ENCODE results near the gene PLXNA2. TPM values are rescaled to one million over a fixed set of nuclear protein-coding genes. Genes with fewer than 3 reads are reported as not detected.

The PLXNA2 gene
- total RNA-seq, 2 donors from 2014 or later, result 7.3 to 8.9 TPM

DNA sequence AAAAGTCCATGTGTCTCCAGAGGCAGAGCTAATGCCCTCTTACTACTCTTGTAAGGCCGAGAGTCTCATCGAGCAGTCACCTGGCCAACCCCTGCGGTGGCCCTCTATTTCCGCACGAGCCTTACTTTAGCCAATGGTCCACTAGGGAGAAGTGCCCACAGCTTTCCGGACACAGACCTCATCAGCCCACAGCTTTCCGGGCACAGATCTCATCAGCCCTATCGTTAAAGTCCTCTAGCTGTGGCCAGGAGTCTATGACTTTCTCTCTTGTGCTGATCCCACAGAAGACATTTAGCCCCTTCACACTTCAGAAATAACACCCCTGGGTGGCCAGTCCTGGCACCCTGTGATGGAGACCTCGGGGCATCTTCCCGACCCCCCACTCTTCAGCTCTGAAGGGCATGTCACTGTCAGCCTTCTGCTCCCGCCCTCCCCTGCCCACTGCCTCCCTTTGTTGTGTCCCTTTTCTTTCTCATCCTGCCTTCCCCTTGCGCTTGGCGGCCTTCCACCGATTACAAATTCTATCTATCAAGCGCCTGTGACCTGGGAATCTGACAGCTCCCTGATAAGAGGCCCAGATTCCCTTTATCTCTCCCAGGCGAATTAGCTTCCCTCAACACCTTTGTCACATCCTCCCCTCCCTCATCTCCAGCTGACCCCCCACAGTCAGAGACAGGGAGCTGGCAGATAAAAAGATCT, 161.0 kb downstream of the PLXNA2 start:
- no peak overlapping the region for H3K4me3 ChIP-seq
- no peaks in the 10 kb centered on the region for H3K36me3 ChIP-seq
- H3K9me3 ChIP-seq, result no peaks in the 10 kb centered on the region
- H3K27ac ChIP-seq, result no peak overlapping the region
- H3K4me1 ChIP-seq (replicated peaks), result no peaks in the 10 kb centered on the region
- intact Hi-C loops (cut with DNase I), result no loop called here
- no peak for DNase-seq (ENCODE audit: low spot score)
- H3K27me3 ChIP-seq (replicated peaks; ENCODE audit: insufficient read depth), result no peaks in the 10 kb centered on the region
- WGBS, result 92% methylated on average over 16 of the region's 16 CpGs
- no peak for TF ChIP-seq POLR2AphosphoS5 (IDR thresholded peaks at IDR 0.05)
- TF ChIP-seq, protein P1, sequence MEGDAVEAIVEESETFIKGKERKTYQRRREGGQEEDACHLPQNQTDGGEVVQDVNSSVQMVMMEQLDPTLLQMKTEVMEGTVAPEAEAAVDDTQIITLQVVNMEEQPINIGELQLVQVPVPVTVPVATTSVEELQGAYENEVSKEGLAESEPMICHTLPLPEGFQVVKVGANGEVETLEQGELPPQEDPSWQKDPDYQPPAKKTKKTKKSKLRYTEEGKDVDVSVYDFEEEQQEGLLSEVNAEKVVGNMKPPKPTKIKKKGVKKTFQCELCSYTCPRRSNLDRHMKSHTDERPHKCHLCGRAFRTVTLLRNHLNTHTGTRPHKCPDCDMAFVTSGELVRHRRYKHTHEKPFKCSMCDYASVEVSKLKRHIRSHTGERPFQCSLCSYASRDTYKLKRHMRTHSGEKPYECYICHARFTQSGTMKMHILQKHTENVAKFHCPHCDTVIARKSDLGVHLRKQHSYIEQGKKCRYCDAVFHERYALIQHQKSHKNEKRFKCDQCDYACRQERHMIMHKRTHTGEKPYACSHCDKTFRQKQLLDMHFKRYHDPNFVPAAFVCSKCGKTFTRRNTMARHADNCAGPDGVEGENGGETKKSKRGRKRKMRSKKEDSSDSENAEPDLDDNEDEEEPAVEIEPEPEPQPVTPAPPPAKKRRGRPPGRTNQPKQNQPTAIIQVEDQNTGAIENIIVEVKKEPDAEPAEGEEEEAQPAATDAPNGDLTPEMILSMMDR (IDR thresholded peaks at IDR 0.05), result no peak
- no peak for TF ChIP-seq POLR2A (IDR thresholded peaks at IDR 0.05)

DNA sequence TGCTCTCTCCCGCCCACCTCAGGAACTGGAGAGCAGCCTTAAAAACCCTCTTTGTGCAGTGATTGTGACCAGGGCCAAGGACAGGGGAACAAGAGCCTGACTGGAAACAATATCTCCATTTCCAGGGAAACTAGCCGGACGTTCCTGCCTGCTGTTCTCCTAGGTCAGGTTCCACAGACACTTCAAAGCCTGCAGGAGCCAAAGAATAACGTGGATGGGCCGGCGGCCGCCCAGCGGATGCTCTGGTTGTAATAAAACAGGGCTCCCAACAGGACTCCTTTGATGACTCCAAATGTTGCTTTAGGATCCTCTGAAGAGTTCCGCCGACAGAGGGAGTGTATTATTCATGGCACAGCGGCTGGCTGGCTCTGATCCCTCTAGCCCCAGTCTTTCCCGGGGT, 162.2 kb downstream of the PLXNA2 start:
- Histone ChIP-seq H3K27ac (no peak overlapping the region), H3K9me3 (no peaks in the 10 kb centered on the region), H3K4me3 (no peak overlapping the region), H3K4me1 (replicated peaks) (no peaks in the 10 kb centered on the region), H3K27me3 (replicated peaks; ENCODE audit: insufficient read depth) (no peaks in the 10 kb centered on the region), H3K36me3 (no peaks in the 10 kb centered on the region)
- 71% methylated on average over 12 of the region's 12 CpGs for WGBS
- intact Hi-C loops (cut with DNase I), result no loop called here
- no peak for TF ChIP-seq POLR2AphosphoS5 (IDR thresholded peaks at IDR 0.05)
- TF ChIP-seq, protein P1 (IDR thresholded peaks at IDR 0.05), result no peak
- TF ChIP-seq POLR2A (IDR thresholded peaks at IDR 0.05), result no peak
- DNase-seq (ENCODE audit: low spot score), result no peak

DNA sequence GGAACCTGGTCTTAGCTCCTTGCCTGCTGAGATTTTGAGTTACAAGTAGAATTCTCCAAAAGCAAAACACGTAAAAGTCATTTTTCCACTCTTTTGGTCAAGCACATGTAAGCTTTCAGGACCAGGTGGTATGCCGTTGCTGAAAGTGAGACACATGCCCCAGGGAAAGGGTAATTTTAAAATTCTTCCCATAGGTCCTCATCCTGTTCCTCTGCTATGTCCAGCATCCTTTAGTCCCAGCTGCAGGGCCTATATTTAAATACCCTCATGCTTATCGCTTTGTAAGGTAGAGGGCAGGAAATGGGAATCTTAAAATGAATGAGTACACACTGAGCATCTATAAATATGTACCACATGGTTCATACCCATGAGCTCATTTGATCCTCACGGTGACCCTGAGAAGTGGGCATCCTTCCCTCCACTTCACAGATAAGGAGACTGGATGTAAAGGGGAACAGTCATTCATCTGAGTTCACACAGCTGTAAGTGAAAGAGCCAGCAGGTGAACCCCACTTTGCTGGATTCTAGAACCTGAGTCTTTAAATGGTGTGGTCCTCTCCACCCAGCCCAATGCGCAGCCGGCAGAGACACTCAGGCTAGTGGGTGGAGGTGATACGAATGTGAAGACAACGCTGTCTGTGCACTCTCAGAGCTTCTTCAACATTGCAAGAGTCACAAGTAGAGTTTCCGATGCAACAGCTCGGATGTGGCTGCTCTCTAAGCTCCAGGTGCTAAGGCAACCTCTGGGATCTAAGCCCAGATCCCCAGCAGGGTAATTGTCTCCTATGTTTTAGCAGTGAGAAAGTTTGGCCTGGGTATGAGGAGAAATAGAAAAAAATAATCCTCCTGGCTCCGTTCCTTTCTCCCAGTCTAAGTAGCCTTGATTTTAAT, 163.5 kb downstream of the PLXNA2 start:
- H3K27ac ChIP-seq, result no peak overlapping the region
- WGBS, result 77% methylated on average over 11 of the region's 11 CpGs
- no peaks in the 10 kb centered on the region for H3K36me3 ChIP-seq
- intact Hi-C loops (cut with DNase I), result no loop called here
- no peaks in the 10 kb centered on the region for H3K27me3 ChIP-seq (replicated peaks; ENCODE audit: insufficient read depth)
- H3K4me3 ChIP-seq, result no peak overlapping the region
- DNase-seq (ENCODE audit: low spot score), result no peak
- H3K9me3 ChIP-seq, result no peaks in the 10 kb centered on the region
- no peak for TF ChIP-seq POLR2A (IDR thresholded peaks at IDR 0.05)
- TF ChIP-seq, protein P1 (IDR thresholded peaks at IDR 0.05), result no peak
- TF ChIP-seq POLR2AphosphoS5 (IDR thresholded peaks at IDR 0.05), result no peak
- H3K4me1 ChIP-seq (replicated peaks), result no peaks in the 10 kb centered on the region

DNA sequence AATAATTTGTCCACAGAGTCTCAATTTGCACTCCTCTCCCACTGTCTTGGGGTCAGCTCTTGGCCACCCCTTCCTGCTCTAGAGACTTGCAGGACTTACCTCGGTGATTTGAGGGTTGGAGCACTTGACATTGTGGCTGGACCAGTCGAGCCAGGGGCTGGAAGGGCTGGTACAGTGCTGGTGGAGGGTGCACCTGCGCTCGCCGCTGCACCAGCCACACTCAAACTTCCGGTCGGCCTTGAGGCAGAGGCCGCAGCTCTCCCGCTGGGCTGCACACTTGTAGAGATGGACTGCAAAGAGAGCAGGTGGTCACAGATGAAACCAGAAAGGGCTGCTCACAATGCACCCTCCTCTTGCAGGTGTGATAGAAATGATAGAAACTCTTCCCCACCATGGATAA, 165.0 kb downstream of the PLXNA2 start:
- no peak overlapping the region for H3K4me3 ChIP-seq
- no peaks in the 10 kb centered on the region for H3K36me3 ChIP-seq
- H3K27me3 ChIP-seq (replicated peaks; ENCODE audit: insufficient read depth), result no peaks in the 10 kb centered on the region
- no peaks in the 10 kb centered on the region for H3K9me3 ChIP-seq
- DNase-seq (ENCODE audit: low spot score), result no peak
- no peaks in the 10 kb centered on the region for H3K4me1 ChIP-seq (replicated peaks)
- TF ChIP-seq POLR2AphosphoS5 (IDR thresholded peaks at IDR 0.05) (no peak), POLR2A (IDR thresholded peaks at IDR 0.05) (no peak)
- TF ChIP-seq, protein P1 (IDR thresholded peaks at IDR 0.05), result no peak
- intact Hi-C loops (cut with DNase I), result no loop called here
- WGBS, result 88% methylated on average over 9 of the region's 9 CpGs
- H3K27ac ChIP-seq, result no peak overlapping the region
